ENCODE data around the gene PPP1R14C. TPM values are rescaled to one million over a fixed set of nuclear protein-coding genes. Genes with fewer than 3 reads are reported as not detected.

Gene PPP1R14C
- total and polyA plus RNA-seq, 2 experiments from 2014 or later: 106 to 190 TPM

- Histone ChIP-seq H3K27me3 (no peaks in the 10 kb centered on the region), H3K9me3 (ENCODE audit: low read depth) (no peaks in the 10 kb centered on the region), H3K27ac (no peak overlapping the region), H3K4me3 (no peak overlapping the region), H3K36me3 (no peaks in the 10 kb centered on the region), H3K4me1 (ENCODE audit: low read depth) (peaks cover 6% of the 10 kb centered on the region)
- no peak for TF ChIP-seq CTCF (IDR thresholded peaks at IDR 0.05; ENCODE audit: low read depth, low read length)
- no peak for DNase-seq (ENCODE audit: low read depth in 1 of 2, low spot score in 1 of 2)
Observed at GRCh38 chr6:150227281-150227680, 84.4 kb downstream of the PPP1R14C start.

GRCh38 chr6:150228072-150228733 is 85.4 kb downstream of the PPP1R14C start:
- H3K4me1 ChIP-seq (ENCODE audit: low read depth): peaks cover 6% of the 10 kb centered on the region
- no peaks in the 10 kb centered on the region for H3K36me3 ChIP-seq
- TF ChIP-seq CTCF (IDR thresholded peaks at IDR 0.05; ENCODE audit: low read depth, low read length): no peak
- no peak for DNase-seq (ENCODE audit: low read depth in 1 of 2, low spot score in 1 of 2)
- no peak overlapping the region for H3K4me3 ChIP-seq
- H3K9me3 ChIP-seq (ENCODE audit: low read depth): no peaks in the 10 kb centered on the region
- H3K27ac ChIP-seq: no peak overlapping the region
- H3K27me3 ChIP-seq: no peaks in the 10 kb centered on the region

- no peak for TF ChIP-seq CTCF (IDR thresholded peaks at IDR 0.05; ENCODE audit: low read depth, low read length)
- H3K9me3 ChIP-seq (ENCODE audit: low read depth): no peaks in the 10 kb centered on the region
- H3K4me3 ChIP-seq: no peak overlapping the region
- H3K4me1 ChIP-seq (ENCODE audit: low read depth): peaks cover 6% of the 10 kb centered on the region
- no peaks in the 10 kb centered on the region for H3K36me3 ChIP-seq
- no peaks in the 10 kb centered on the region for H3K27me3 ChIP-seq
- H3K27ac ChIP-seq: no peak overlapping the region
- no peak for DNase-seq (ENCODE audit: low read depth in 1 of 2, low spot score in 1 of 2)
Observed at GRCh38 chr6:150229436-150230163, 86.8 kb downstream of the PPP1R14C start.

- TF ChIP-seq CTCF (IDR thresholded peaks at IDR 0.05; ENCODE audit: low read depth, low read length): no peak
- Histone ChIP-seq H3K9me3 (ENCODE audit: low read depth) (no peaks in the 10 kb centered on the region), H3K27ac (no peak overlapping the region), H3K36me3 (no peaks in the 10 kb centered on the region), H3K27me3 (no peaks in the 10 kb centered on the region), H3K4me3 (no peak overlapping the region), H3K4me1 (ENCODE audit: low read depth) (peaks cover 2% of the 10 kb centered on the region)
- no peak for DNase-seq (ENCODE audit: low read depth in 1 of 2, low spot score in 1 of 2)
Observed at GRCh38 chr6:150230164-150230561, 87.3 kb downstream of the PPP1R14C start.

- TF ChIP-seq CTCF (IDR thresholded peaks at IDR 0.05; ENCODE audit: low read depth, low read length): no peak
- Histone ChIP-seq H3K27me3 (no peaks in the 10 kb centered on the region), H3K9me3 (ENCODE audit: low read depth) (no peaks in the 10 kb centered on the region), H3K27ac (no peak overlapping the region), H3K36me3 (no peaks in the 10 kb centered on the region), H3K4me3 (no peak overlapping the region), H3K4me1 (ENCODE audit: low read depth) (no peaks in the 10 kb centered on the region)
- DNase-seq (ENCODE audit: low read depth in 1 of 2, low spot score in 1 of 2): no peak
Observed at GRCh38 chr6:150230832-150231524, 88.1 kb downstream of the PPP1R14C start.

Data from cardiac muscle cell (in vitro differentiated cells and primary cell).